ENCODE measurements around the gene CENPVL1. TPM values are rescaled to one million over a fixed set of nuclear protein-coding genes. Genes with fewer than 3 reads are reported as not detected.

Gene CENPVL1
- total and polyA plus RNA-seq, 2 experiments from 2014 or later: 0.10 TPM; not detected in 1

DNA sequence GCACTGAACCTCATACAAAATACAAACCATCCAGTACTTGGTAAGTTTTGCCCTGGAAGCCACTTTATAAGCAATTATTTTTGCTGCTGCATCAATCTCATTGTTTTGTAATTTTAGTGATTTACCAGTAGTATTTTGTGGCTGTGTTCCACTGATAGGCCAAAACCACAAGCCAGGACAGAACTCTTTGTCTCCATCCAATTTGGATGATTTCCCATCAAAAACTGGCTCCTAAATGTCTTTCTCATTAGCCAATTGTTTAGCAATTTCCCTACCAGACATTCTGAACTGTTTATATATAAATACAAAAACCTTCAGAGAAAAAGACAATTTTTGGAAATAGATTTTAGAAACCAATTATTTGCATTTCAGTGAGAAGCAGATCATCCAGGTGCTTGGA lies 37.4 kb downstream of the CENPVL1 start:
- Histone ChIP-seq H3K4me3 (no peak overlapping the region), H3K9me2 (replicated peaks; ENCODE audit: insufficient read depth) (no peaks in the 10 kb centered on the region), H3K4me1 (ENCODE audit: insufficient read depth) (no peaks in the 10 kb centered on the region), H3K9me3 (ENCODE audit: low read depth) (no peaks in the 10 kb centered on the region), H3K27ac (no peak overlapping the region), H3K4me2 (no peak overlapping the region), H2AFZ (no peak overlapping the region), H3K27me3 (no peaks in the 10 kb centered on the region), H3K36me3 (replicated peaks; ENCODE audit: insufficient read depth, low read depth) (no peaks in the 10 kb centered on the region), H3K79me2 (peaks cover 20% of the 10 kb centered on the region), H4K20me1 (ENCODE audit: insufficient read depth, poor library complexity, severe bottlenecking) (no peaks in the 10 kb centered on the region)
- TF ChIP-seq EZH2 (IDR thresholded peaks at IDR 0.05; ENCODE audit: borderline replicate concordance): no peak
- no peak for TF ChIP-seq EZH2phosphoT487 (IDR thresholded peaks at IDR 0.05; ENCODE audit: low read depth, severe bottlenecking, unreplicated experiment)
- TF ChIP-seq, protein P1, sequence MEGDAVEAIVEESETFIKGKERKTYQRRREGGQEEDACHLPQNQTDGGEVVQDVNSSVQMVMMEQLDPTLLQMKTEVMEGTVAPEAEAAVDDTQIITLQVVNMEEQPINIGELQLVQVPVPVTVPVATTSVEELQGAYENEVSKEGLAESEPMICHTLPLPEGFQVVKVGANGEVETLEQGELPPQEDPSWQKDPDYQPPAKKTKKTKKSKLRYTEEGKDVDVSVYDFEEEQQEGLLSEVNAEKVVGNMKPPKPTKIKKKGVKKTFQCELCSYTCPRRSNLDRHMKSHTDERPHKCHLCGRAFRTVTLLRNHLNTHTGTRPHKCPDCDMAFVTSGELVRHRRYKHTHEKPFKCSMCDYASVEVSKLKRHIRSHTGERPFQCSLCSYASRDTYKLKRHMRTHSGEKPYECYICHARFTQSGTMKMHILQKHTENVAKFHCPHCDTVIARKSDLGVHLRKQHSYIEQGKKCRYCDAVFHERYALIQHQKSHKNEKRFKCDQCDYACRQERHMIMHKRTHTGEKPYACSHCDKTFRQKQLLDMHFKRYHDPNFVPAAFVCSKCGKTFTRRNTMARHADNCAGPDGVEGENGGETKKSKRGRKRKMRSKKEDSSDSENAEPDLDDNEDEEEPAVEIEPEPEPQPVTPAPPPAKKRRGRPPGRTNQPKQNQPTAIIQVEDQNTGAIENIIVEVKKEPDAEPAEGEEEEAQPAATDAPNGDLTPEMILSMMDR (IDR thresholded peaks at IDR 0.05; ENCODE audit: poor library complexity): no peak
- no peak for DNase-seq (ENCODE audit: low spot score)

DNA sequence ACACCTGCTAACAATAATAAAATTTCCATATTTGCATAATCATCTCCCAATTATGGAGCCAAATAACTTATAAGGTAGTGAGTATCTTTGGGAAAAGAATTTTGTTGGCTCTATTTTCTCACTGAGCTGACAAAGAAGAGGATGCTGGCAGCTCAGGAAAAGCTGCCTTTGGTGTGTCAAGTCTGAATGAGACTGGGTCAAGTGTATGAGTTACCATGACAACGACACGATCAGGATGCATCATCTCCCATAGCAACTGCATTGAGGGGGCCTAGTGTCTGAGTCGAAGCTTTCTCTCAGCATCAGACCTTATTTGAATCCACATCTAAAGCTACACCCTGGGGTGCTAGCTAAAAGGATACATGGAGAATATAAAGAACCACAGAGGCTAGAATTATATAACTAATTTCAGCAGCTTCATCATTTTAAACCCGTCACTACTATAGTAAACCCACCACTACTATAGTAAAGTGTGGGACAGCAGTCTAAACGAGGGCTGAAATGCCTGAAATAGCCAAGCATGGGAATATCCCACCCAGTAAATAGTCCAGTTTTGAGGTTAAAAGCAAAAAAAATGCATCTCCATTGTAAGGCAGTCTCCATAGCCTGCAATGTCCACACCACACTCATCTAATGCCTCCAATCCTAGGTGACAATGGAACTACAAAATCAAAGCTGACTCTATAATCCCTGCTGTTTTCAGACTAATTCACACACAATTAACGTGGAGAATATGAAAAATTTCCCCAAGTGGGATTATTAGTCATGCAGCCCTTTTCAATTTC lies 48.9 kb downstream of the CENPVL1 start:
- H3K36me3 ChIP-seq (replicated peaks; ENCODE audit: insufficient read depth, low read depth): no peaks in the 10 kb centered on the region
- H3K4me2 ChIP-seq: no peak overlapping the region
- WGBS (ENCODE audit: low lambda C conversion rate, missing lambda C conversion rate): 61% methylated on average over 6 of the region's 6 CpGs
- TF ChIP-seq EZH2 (IDR thresholded peaks at IDR 0.05; ENCODE audit: borderline replicate concordance) (no peak), EZH2phosphoT487 (IDR thresholded peaks at IDR 0.05; ENCODE audit: low read depth, severe bottlenecking, unreplicated experiment) (no peak)
- TF ChIP-seq, protein P1 (IDR thresholded peaks at IDR 0.05; ENCODE audit: poor library complexity): no peak
- H3K4me1 ChIP-seq (ENCODE audit: insufficient read depth): no peaks in the 10 kb centered on the region
- no peaks in the 10 kb centered on the region for H3K9me2 ChIP-seq (replicated peaks; ENCODE audit: insufficient read depth)
- no peak overlapping the region for H3K4me3 ChIP-seq
- no peaks in the 10 kb centered on the region for H3K79me2 ChIP-seq
- H4K20me1 ChIP-seq (ENCODE audit: insufficient read depth, poor library complexity, severe bottlenecking): no peaks in the 10 kb centered on the region
- DNase-seq (ENCODE audit: low spot score): no peak
- no peaks in the 10 kb centered on the region for H3K9me3 ChIP-seq (ENCODE audit: low read depth)
- H2AFZ ChIP-seq: no peak overlapping the region
- no peaks in the 10 kb centered on the region for H3K27me3 ChIP-seq
- H3K27ac ChIP-seq: no peak overlapping the region

DNA sequence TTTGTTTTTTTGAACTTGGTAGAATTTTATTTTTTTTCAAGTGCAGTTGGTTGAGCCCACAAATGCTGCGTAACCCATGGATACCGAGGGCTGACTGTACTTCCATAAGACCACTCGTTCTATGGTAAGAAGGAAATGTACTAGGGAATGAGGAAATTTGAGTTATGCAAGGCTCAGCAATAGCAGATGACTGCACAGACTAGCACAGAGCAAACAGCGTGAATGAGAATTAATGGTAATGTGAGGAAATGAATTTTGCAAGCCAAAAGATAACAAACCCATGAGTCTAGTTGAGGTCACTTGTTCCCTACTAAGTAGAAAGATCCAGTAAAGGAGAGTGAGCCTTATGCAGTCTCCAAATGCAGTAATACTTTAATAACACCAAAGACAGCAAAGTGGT lies 50.3 kb downstream of the CENPVL1 start:
- DNase-seq (ENCODE audit: low spot score): no peak
- Histone ChIP-seq H3K36me3 (replicated peaks; ENCODE audit: insufficient read depth, low read depth) (no peaks in the 10 kb centered on the region), H3K9me2 (replicated peaks; ENCODE audit: insufficient read depth) (no peaks in the 10 kb centered on the region), H4K20me1 (ENCODE audit: insufficient read depth, poor library complexity, severe bottlenecking) (no peaks in the 10 kb centered on the region), H3K27ac (no peak overlapping the region), H3K4me3 (no peak overlapping the region), H2AFZ (no peak overlapping the region), H3K9me3 (ENCODE audit: low read depth) (no peaks in the 10 kb centered on the region), H3K79me2 (no peaks in the 10 kb centered on the region), H3K4me1 (ENCODE audit: insufficient read depth) (no peaks in the 10 kb centered on the region), H3K27me3 (no peaks in the 10 kb centered on the region), H3K4me2 (no peak overlapping the region)
- WGBS (ENCODE audit: low lambda C conversion rate, missing lambda C conversion rate): 74% methylated on average over 4 of the region's 4 CpGs
- TF ChIP-seq EZH2 (IDR thresholded peaks at IDR 0.05; ENCODE audit: borderline replicate concordance) (no peak), EZH2phosphoT487 (IDR thresholded peaks at IDR 0.05; ENCODE audit: low read depth, severe bottlenecking, unreplicated experiment) (no peak)
- TF ChIP-seq, protein P1 (IDR thresholded peaks at IDR 0.05; ENCODE audit: poor library complexity): no peak

Other genes starting within 250 kb of the CENPVL1 start
- 8.3 and 10.7 TPM in 2 replicates for gene NUDT11, start 213.9 kb upstream of the CENPVL1 start, total RNA-seq
- gene NUDT11, start 213.9 kb upstream of the CENPVL1 start, polyA plus RNA-seq: 4.6 and 5.6 TPM in 2 replicates
- 0.28 and 0.83 TPM in 2 replicates for gene CENPVL3, start 91.6 kb upstream of the CENPVL1 start, total RNA-seq
- 0.67 and 2.2 TPM in 2 replicates for gene CENPVL3, start 91.6 kb upstream of the CENPVL1 start, polyA plus RNA-seq
- 0.32 TPM in 1 of 2 replicates, not detected in the other for gene CENPVL2, start 27.7 kb upstream of the CENPVL1 start, total RNA-seq
- gene CENPVL2, start 27.7 kb upstream of the CENPVL1 start, polyA plus RNA-seq: 0.10 TPM in 1 of 2 replicates, not detected in the other
- 14.3 and 16.1 TPM in 2 replicates for gene GSPT2, start 32.9 kb downstream of the CENPVL1 start, total RNA-seq
- gene GSPT2, start 32.9 kb downstream of the CENPVL1 start, polyA plus RNA-seq: 11.9 and 15.8 TPM in 2 replicates
- gene MAGED1, start 183.1 kb downstream of the CENPVL1 start, total RNA-seq: 248 and 262 TPM in 2 replicates
- 478 and 533 TPM in 2 replicates for gene MAGED1, start 183.1 kb downstream of the CENPVL1 start, polyA plus RNA-seq

Measured in hepatocyte (in vitro differentiated cells).